ENCODE results near the gene MYBPH.

GRCh38 chr1:203167913-203168200, 7.8 kb downstream of the MYBPH start:
- TF ChIP-seq EZH2phosphoT487 (IDR thresholded peaks at IDR 0.05; ENCODE audit: low read depth) = no peak
- TF ChIP-seq, protein P1, sequence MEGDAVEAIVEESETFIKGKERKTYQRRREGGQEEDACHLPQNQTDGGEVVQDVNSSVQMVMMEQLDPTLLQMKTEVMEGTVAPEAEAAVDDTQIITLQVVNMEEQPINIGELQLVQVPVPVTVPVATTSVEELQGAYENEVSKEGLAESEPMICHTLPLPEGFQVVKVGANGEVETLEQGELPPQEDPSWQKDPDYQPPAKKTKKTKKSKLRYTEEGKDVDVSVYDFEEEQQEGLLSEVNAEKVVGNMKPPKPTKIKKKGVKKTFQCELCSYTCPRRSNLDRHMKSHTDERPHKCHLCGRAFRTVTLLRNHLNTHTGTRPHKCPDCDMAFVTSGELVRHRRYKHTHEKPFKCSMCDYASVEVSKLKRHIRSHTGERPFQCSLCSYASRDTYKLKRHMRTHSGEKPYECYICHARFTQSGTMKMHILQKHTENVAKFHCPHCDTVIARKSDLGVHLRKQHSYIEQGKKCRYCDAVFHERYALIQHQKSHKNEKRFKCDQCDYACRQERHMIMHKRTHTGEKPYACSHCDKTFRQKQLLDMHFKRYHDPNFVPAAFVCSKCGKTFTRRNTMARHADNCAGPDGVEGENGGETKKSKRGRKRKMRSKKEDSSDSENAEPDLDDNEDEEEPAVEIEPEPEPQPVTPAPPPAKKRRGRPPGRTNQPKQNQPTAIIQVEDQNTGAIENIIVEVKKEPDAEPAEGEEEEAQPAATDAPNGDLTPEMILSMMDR (IDR thresholded peaks at IDR 0.05; ENCODE audit: low read depth, low read length) = no peak
